Measurements from ENCODE around the gene UNKL.

Gene UNKL

DNA sequence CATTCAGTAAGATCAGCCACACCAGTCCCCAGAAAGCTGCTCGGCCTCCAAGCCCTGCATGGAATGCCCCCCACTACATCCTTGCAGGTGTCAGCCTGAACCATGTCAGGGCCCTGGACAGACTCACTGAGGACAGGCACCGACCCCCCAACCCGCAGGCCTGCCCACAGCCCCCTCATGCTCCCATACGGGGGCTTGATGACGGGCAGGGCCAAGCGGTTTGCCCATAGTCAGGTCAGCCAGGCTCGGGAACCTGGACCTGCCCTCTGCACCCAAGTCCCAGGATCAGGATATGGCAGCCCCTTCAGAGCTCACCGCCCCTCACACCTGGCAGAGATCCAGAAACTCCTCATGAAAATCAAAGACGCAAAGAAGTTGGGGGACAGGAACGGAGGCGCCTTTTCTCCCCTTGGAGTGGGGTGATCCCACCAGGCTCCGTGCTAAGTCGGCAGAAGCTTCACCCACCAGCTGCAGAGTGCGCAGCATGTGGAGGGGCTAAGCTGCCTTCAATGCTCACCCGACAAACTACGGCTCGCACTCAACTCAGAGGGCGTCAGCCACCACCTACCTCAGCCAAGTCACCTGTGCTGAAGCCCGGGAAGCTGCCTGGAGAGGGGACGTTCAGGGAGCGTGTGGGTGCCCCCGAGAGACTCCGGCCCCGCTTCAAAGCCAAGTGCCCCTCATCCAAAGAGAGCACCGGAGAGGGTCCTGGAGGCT lies 36.3 kb downstream of the UNKL start:
- no peak for DNase-seq

- peak in 40 of 56 donors; percentile 5 to 79 (median 46) for DNase-seq
Observed at GRCh38 chr16:1377406-1378010, 37.0 kb downstream of the UNKL start.

DNA sequence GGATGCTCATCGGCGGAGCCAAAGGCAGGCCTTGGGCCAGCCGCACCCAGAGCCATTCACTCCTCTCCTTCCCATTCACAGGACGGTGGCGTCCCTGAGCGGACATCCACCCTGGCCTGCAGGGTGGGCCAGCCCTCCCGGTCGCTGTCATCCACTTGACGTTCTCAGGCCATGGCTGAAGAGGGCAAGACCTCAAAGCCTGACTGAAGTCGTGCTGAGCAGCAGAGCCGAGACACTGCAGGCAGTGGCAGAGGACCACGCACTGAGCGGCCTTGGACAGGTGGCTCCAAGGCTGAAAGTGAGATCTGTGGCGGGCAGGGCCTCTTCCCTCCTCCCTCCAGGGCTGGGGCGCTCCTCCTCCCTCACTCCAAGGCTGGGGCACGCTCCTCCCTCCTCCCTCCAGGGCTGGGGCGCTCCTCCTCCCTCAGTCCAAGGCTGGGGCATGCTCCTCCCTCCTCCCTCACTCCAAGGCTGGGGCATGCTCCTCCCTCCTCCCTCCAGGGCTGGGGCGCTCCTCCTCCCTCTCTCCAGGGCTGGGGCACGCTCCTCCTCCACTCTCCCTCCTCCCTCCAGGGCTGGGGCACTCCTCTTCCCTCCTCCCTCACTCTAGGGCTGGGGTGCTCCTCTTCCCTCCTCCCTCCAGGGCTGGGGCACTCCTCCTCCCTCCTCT lies 38.6 kb downstream of the UNKL start:
- peak in 6 of 56 donors; percentile 7 to 32 (median 16) for DNase-seq

- DNase-seq, result no peak
Observed at GRCh38 chr16:1375298-1375640, 39.2 kb downstream of the UNKL start.

- DNase-seq, result no peak
Observed at GRCh38 chr16:1374418-1375297, 39.8 kb downstream of the UNKL start.

- no peak for DNase-seq
Observed at GRCh38 chr16:1372292-1372950, 42.1 kb downstream of the UNKL start.

DNA sequence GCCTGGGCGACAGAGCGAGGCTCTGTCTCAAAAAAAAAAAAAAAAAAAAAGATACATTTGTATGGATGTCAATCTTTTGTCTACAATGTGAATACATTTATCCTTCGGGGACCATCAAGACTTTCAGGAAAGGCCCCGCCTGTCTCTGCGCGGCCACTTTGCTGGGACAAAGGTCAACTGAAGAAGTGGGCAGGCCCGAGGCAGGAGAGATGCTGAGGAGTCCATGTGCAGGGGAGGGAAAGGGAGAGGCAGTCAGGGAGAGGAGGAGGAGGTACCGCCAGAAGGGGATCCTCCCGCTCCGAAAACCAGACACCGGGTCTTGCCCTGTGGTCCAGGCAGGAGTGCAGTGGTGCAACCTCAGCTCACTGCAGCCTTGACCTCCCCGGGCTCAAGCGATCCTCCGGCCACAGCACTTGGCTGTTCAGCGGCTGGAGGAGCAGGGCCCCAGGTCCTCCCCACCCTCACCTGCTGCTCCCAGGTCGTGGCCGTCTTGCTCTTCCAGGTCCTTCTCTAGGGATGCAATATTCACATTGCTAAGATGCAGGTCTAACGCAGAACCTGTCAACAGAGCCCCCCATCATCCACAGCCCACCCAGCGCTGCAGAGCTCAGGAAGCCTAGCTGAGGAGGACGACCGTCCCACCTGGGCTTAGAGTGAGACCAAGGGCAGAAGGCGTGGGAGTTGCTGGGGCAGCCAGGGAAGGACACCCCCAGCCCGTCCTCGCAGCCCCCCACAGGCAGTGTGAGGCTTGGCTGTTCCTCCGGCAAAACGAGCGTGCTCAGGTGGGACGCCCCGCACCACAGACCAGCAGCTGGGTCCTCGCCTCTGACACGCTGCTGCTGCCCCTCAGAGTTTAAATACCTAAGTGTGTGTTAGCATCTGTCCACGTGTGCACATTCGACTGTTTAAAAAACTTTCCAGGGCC lies 43.2 kb downstream of the UNKL start:
- no peak for DNase-seq

GRCh38 chr16:1367486-1368174 lies 46.9 kb downstream of the UNKL start:
- DNase-seq, result no peak

DNA sequence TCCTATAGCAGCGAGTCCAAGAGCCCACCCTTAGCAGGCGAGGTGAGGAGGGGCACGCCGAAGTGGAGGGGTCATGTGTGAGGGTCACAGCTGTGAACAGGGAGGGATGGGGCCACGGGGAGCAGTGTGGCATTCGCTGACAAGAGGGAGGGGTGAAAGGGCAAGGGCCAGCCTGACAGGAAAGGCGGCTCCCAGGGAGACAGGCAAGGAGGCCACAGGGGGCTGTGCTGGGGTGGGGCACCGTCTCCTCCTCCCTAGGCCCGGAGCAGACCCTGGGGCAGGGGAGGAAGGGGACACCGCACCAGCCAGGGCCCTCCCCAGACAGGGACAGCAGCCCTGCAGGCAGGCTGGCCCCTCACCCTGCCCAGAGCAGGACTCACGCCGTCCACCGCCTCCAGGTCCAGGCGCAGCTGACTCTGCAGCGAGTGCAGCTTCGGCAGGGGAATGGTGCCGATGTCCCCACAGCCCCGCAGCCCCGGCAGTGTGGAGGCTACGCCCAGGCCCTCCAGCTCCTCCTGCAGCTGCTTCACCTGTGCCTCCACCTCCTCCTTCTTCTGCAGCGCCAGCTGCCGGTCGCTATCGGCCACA lies 47.7 kb downstream of the UNKL start:
- no peak for DNase-seq

- no peak for DNase-seq
Observed at GRCh38 chr16:1366060-1366711, 48.3 kb downstream of the UNKL start.

DNA sequence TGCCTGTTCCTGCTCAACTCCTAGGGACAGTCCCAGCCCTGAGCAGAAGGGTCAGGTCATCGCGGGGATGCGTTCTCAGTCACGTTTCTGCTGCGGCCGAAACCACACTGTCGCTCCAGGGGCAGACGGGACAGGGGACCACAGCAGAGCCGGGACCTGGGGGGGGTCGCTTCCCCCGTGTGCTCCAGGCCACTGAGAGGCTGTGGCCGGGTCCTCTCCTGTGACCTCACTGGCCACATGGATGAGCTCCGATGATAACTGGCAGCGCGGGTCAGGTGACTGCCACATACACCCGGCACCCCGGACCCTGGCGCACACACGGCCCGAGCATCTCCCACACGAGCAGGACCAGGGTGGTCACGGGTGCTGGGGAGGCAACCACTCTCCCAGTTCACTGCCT lies 50.0 kb downstream of the UNKL start:
- no peak for DNase-seq

GRCh38 chr16:1363501-1364041 lies 50.9 kb downstream of the UNKL start:
- DNase-seq, result peak in 15 of 56 donors; percentile 10 to 52 (median 22)

DNA sequence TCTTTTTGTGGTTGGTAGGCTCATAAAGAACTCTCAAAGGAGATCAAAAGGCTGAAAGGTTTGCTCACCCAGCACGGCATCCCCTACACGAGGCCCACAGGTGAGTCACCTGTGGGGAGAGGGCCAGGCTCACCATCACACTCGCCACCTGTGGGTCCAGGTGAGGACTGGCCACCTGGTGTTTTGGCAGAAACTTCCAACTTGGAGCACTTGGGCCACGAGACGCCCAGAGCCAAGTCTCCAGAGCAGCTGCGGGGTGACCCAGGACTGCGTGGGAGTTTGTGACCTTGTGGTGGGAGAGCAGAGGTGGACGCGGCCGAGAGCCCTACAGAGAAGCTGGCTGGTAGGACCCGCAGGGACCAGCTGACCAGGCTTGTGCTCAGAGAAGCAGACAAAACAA lies 51.7 kb downstream of the UNKL start:
- DNase-seq, result no peak

GRCh38 chr16:1361685-1362360 lies 52.7 kb downstream of the UNKL start:
- no peak for DNase-seq

- no peak for DNase-seq
Observed at GRCh38 chr16:1357906-1358566, 56.5 kb downstream of the UNKL start.

DNA sequence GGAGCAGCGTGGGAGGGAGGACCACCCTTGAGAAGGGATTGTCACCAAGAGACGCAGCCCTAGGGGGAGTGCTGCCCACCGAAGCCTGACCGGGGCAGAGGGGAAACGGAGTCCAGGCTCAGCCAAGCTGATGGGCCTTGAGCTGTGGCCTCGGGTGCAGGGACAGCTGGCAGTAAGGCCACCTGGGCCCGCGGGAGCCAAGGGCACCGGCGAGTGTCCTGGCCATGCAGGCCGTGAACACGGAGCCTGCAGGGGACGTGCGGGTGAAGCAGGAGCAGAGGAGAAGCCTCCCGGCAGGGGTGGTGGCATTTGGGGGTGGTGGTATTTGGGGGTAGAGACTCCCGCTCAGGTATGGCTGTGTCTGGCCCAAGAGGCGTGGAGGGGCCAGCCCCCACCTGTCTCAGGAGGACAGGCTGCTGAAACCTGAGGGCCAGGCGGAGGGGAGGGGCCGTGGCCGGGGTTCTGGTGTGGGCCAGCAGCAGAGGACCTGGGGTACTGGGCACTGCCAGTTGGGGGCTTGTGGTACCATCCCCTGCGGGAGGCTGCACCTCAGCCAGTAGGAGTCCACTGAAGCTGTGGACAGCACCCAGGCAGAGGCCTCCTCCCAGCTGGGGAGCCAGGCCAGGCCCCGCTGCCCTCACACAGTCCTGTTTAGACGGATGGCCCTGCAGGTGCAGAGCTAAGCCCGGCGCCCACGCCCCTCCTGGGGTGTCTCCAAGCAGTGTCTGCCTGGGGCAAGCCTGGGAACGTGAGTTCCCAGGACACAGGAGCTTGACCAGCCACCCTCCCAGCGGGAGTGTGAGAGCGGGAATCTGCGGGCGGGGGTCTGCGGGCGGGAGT lies 58.2 kb downstream of the UNKL start:
- no peak for DNase-seq

All from amygdala (tissue), 56 donors.